Stimulated activated CD8-positive, alpha-beta memory T cell treated with anti-CD3 and anti-CD28 coated beads, Interleukin-4, amount 100 ng/mL, for 1 hour (primary cell): ENCODE measurements around the gene SCAF8.

Experiments used
- DNase-seq, 2 donors: peaks; one replicate each; pipeline ENCODE4 v3.0.0-alpha.2; 2020; ENCODE audit warnings: low read depth in 2 of 2, low spot score in 1 of 2

Gene SCAF8

DNA sequence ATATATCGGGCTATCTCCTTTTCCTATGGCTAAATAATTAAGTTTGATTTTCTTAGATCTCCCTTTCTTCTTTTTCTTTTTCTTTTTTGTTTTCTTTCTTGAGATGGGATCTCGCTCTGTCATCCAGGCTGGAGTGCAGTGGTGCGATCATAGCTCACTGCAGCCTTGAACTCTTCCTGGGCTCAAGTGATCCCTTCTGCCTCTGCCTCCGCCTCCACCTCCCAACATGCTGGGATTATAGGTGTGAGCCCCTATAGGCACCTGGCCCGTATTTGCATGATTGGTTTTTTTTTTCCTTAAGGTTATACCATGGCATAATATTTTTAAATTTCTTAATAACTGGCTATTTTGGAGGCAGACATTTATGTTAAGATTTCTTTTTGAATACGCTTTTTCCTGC is 106.3 kb downstream of the SCAF8 start:
- DNase-seq = no peak

GRCh38 chr6:154840363-154840762 is 107.1 kb downstream of the SCAF8 start:
- DNase-seq = no peak

DNA sequence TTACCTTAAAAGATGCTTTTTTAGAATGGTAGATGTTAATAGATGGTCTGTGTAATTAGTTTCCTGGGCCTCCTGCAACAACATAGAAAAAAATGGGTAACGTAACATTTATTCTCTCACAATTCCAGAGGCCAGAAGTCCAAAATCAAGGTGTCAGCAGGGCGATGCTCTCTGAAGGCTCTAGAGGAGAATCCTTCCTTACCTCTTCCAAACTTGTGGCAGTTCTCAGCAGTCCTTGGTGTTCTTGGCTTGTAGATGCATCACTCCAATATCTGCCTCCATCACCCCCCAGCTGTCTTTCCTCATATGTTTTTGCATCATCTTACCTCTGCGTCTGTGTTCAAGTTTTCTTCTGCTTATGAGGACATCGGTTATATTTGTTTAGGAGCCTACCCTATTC is 107.9 kb downstream of the SCAF8 start:
- no peak for DNase-seq

- no peak for DNase-seq
These were observed 109.6 kb downstream of the SCAF8 start for GRCh38 chr6:154842833-154843232.

DNA sequence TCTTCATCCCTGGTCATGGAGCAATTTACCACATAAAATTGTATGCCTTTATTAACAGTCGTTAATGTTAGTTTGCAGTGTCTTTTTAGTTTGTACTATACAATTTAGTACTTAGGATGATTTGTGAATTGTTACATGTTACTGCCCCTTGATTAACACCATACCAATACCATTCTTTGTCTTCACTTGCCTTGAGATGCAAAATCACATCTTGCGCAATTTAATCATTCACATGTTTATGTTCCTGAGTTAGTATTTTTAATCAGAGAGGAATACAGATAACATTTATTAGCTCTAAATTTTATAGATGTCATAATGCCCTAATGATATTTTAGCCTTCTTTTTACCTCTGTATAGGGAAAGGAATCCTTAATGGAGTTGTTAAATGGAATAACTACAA is 114.1 kb downstream of the SCAF8 start:
- DNase-seq = no peak

- DNase-seq = no peak
These were observed 115.4 kb downstream of the SCAF8 start for GRCh38 chr6:154848580-154848979.

DNA sequence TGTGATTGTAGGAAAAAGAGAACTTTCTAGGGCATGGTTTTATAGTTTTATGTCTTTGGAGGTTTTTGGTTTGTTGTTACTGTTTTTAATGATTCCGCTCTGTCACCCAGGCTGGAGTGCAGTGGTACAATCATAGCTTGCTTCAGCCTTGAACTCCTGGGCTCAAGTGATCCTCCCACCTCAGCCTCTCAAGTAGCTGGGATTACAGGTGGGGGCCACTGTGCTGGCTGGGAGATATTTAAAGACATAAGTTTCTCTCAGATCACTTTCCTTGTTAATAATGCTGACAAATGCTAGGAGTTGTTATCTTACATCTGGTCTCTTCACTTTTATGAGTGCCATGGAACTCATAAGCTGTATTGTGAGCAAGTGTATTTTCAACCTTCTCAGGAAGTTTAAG is 116.3 kb downstream of the SCAF8 start:
- DNase-seq = no peak

DNA sequence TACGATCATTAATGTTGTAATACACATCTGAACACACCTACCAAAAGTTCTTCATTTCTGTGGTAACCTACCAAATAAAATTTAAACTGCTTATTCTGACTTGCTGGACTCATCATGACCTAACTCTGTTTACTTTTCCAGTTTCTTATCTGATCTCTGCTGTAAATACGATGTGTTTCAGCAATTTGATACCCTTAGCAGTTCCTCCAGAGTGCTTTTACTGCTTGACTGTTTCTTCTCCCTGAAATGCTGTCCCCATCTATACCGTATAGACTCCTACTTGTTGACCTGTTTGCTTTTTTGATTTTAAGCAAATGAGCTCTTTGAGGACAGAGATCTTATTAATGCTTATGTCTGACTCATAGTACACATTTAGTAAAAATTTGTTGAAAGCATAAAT is 119.5 kb downstream of the SCAF8 start:
- DNase-seq = no peak

DNA sequence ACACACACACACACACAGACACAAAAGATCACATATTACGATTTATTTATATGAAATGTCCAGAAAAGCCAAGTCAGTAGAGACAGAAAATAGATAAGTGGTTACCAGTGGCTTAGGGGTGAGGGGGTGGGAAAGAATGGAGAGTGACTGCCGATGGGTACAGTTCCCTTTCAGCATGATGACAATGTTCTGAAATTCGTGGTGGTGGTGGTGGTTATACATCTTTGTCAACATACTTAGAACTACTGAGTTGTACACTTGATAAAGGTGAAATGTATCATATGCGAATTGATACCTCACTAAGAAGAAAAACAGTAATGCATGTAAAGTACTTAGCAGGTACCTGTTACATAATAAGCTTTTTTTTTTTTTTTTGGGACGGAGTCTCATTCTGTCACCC is 124.3 kb downstream of the SCAF8 start:
- no peak for DNase-seq

DNA sequence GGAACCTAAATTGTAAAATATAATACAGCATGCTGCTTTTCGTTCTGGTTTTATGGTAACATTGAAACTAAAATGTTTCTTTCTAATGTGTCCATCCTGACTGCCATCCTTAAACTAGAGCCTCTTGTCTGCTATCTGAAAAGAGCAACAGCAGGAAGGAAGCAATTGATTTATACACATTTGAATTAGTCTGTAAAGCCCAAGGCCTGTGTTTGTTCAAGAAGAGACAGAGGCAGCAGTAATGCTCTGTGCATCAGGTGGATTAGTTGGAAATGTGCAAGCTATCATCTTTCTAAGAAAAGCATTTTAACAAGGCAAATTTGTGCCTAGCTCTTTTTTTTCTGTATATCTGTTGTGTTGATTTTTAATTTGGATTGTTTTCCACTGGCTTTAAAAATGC is 128.6 kb downstream of the SCAF8 start:
- DNase-seq = no peak

GRCh38 chr6:154862536-154862935 is 129.3 kb downstream of the SCAF8 start:
- DNase-seq = no peak

DNA sequence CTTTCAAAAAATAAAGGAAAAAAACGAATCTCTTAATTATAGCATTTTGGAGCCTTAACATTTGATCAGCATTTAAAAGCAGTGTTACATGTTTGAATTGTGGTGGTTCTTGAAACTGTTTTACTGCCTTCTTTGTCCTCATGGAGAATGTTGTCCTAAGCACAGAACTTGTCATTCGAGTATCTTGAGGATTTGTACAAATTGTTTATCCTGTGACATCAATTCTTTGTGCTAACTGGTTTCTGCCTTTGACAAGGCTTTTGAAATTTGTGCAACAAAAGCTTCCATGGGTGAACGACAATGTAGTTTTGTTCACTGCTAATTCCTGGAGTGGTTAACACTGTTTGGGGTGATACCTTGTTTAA is 130.8 kb downstream of the SCAF8 start:
- no peak for DNase-seq

- DNase-seq = no peak
These were observed 132.1 kb downstream of the SCAF8 start for GRCh38 chr6:154865291-154865690.

DNA sequence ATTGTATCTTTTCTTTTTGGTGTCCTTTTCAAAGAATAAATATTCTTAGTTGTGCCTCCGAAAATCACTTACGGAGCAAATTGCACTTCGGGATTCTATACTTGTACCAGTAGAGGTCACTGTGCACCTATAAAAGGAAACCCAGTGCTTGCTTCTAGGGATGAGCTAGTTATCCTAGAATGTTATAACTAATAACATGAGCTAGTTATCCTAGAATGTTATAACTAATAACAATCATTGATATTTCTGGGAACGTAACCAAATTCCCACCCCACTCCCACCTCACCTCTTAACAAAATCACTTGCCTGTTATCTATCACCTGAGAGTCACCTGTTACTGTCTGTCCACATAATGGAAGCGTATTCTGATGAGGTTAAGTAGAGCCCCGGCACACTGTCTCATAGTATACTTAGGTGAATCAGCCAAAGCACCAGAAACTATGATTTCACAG is 135.0 kb downstream of the SCAF8 start:
- no peak for DNase-seq

DNA sequence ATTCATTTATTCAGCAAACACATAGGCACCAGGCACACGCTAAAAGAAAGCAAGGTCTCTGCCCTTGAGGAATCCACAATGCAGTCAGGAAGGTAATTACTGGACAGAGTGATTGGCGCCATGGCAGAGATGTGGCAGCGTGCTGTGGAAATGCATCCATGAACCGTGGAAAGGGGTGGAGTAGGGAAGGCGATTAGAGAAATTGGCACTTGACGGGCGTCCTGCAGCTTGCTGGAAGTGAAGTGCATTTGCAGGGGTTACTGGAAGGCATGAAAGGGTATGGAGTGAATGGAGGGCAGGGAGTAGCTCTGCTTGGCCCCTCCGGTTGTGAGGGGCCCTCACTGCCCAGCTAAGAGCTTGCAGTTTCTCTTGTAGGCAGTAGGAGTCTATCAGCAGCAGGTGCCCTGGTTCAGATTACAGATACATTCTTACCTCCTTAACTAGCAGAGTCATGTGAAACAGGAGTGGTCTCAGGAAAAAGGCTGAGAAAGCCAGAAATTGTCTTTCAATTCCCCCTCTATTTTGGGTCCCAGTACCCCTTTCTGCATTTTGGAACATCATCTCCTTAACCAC is 139.4 kb downstream of the SCAF8 start:
- DNase-seq = no peak

DNA sequence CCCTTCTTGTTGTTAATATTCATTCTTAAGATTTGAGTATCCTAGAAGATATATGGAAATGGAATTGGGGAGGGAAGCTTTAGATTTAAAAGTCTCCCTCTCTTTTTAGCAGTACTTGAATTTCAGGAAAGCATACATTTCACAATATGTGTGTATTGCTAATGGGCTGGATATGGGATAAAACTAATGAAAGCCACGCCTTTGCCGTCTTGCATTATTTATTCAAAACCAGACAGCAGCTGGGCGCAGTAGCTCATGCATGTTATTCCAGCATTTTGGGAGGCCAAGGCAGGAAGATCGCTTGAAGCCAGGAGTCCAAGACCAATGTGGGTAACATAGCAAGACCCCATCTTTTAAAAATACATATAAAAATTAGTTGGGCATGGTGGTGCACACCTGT is 140.3 kb downstream of the SCAF8 start:
- no peak for DNase-seq

DNA sequence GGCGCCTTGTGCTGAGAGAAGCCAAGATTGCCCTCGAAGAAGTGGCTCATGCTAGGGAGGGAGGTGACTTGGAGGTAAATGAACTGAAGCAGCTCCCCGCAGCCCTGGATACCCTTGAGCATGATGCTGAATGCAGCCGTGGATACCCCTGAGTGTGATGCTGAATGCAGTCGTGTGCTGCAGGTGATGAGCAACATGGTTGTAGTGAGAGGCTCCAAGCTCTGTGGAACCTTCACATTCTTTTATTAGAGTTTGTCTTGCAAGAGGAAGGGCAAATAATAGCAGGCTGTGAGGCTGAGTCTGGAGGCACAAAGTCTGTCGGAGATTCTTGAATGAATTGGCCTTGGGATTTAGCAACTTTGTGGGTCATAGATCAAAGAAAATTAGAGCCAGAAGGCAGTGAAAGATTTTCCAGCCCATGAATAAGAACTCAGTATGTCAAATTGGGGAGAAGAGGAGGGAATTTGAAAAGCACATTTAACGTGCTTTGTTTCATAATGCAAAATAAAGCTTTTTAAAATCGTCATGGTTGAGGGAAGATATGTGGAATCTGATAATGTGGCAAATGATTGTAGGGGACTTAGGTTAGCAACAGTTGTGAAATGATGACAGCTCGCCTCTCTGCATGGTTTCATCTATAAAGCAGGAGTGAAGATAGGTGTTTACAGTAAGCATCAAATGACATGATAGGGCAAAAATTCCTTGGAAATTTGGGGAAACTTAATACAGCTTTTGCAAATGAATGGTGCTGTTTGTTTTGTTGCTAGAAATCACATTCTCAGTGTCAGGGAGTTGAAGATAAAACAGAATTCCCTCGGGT is 141.8 kb downstream of the SCAF8 start:
- no peak for DNase-seq

DNA sequence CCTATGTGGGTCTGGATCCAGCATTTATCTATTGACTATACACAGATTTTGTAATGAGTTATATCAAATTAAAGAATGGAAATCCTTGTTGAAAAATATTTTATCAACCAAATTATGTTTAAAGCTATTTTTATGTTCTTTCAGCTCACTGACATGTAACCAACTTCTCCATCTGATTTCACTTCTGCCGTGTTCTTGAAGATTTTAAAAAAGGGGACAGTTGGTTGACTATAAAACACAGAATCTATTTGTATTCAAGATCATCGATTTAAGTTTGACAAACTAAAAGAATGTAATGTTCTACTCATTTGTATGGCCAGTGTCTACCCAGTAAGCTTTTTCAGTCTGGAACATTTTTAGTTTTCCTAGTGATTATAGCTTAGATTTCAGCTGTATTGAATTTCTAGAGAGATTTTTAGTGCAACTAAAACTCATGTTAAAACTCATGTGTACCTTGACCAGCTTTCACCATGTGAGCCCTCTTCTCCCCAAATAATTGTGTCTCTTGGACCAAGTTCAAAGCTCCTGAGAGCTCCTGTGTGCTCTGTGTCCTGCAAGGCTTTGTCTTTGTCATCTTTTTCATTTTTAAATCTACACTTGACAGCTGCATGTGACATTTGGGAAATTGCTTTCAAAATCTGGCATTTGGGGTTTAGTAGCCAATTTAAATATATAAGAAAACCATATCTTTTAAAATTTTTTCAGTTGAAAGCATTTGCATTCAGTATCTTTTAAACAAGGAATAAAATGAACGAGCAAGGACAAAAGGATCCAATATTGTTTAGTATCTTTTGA is 143.5 kb downstream of the SCAF8 start:
- DNase-seq = no peak

DNA sequence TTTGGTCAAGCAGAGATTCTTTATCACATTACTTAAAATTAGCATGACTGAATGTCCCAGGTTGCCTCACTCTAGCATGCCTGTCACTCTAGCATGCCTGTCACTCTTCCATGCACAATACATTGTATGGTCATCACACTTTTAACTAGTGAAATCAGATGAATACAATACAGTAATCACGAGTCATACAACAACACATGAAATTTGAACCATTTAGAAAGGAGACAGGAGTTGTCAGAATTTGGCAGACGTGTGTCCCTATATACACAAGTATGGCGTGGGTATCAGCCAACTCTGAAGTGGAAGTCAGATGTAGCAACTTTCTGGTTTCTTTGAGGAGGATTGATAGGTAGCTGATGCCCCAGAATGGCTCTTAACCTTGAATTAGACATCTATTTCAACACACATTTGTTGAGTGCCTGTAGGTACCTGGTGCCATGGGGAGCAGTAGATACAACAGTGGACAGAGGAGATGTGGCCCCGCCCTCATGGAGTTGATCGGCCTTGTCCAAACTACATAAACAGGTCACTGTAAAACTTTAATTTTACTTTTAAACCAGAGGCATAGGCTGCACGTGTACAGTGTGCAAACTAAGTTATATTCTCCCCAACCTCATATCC is 145.8 kb downstream of the SCAF8 start:
- no peak for DNase-seq

GRCh38 chr6:154882107-154882506 is 148.9 kb downstream of the SCAF8 start:
- DNase-seq = no peak
